Heart right ventricle (tissue), 16 donors: ENCODE data around the gene RFX3. TPM values are rescaled to one million over a fixed set of nuclear protein-coding genes. Genes with fewer than 3 reads are reported as not detected.

Experiments
- ATAC-seq, 8 donors: fragments of 200-7000 bp; cut with Tn5 transposase; one replicate each; pipeline ENCODE4 v1.9.1; 2020; ENCODE audit warnings: mild to moderate bottlenecking in 8 of 8, moderate library complexity in 8 of 8, moderate number of reproducible peaks in 1 of 8
- DNase-seq, 2 donors: peaks; one replicate each; pipeline ENCODE4 v3.0.0-alpha.2; 2020
- H3K27ac ChIP-seq, 10 donors: fragments of 200-600 bp; sonication (generic) in 2 of 10; one replicate each; pipeline versions ENCODE4 v1.5.0 to v1.8.0; 2020 to 2022; ENCODE audit warnings: mild to moderate bottlenecking in 3 of 10
- H3K27me3 ChIP-seq, 7 donors: fragments of 200-600 bp; one replicate each; pipeline ENCODE4 v1.8.0; 2021 to 2022; ENCODE audit warnings: mild to moderate bottlenecking in 2 of 7
- H3K36me3 ChIP-seq, 9 donors: fragments of 200-600 bp; sonication (generic) in 1 of 9; one replicate each; pipeline versions ENCODE4 v1.5.0 to v1.8.0; 2020 to 2022; ENCODE audit warnings: mild to moderate bottlenecking in 2 of 9
- H3K4me1 ChIP-seq, 9 donors: fragments of 200-600 bp; sonication (generic) in 1 of 9; one replicate each; pipeline versions ENCODE4 v1.5.0 to v1.8.0; 2020 to 2022; ENCODE audit warnings: mild to moderate bottlenecking in 4 of 9
- H3K4me3 ChIP-seq, 10 donors: fragments of 200-600 bp; sonication (generic) in 2 of 10; one replicate each; pipeline versions ENCODE4 v1.5.0 to v1.8.0; 2020 to 2022; ENCODE audit warnings: mild to moderate bottlenecking in 7 of 10, moderate library complexity in 2 of 10
- H3K9me3 ChIP-seq, 11 donors: fragments of 200-600 bp in 10 of 11; sonication (generic) in 2 of 11; one replicate each; pipeline versions ENCODE4 v1.5.0 to v1.8.0; 2013 to 2022; ENCODE audit warnings: mild to moderate bottlenecking in 2 of 11, control low read depth in 1 of 11, moderate library complexity in 1 of 11
- WGBS, 2 donors: extraction: QIAGEN DNeasy Blood & Tissue Kit; methylation state at CpG; one replicate each; pipeline ENCODE4 v1.1.7; 2013; ENCODE audit warnings: inconsistent platforms in 1 of 2; 5-methylcytosine and 5-hydroxymethylcytosine counted together
- intact Hi-C, 10 donors: fragments of 100-400 bp; cut with DNase I; formaldehyde crosslinking; loops; one replicate each; pipeline versions ENCODE4 v1.11.1 to v1.14.2; 2022
- polyA plus RNA-seq, 2 donors: library from polyadenylated mRNA; stranded (reverse); fragments of 200-250 nt; gene quantifications; one replicate each; pipeline ENCODE4 v1.2.3, GENCODE V29; 2013
- total RNA-seq, 10 donors: library from RNA; stranded (reverse); fragmentation: NEBNext Ultra II Directional in 3 of 10; extraction: Animal tissue kit (Norgen Biotek cat#: 25700) in 3 of 10; gene quantifications; one replicate each; pipeline versions ENCODE4 v1.2.1 to v1.2.4, GENCODE V29; 2021 to 2023
- TF ChIP-seq, protein P1 (sequence below), 9 donors: fragments of 200-600 bp; sonication (generic) in 2 of 9; IDR thresholded peaks; one replicate each; pipeline versions ENCODE4 v1.5.0 to v1.8.0; 2021 to 2022; ENCODE audit warnings: antibody characterized with exemption in 9 of 9, mild to moderate bottlenecking in 5 of 9, moderate library complexity in 1 of 9
- donor health status: Arrhythmogenic right ventricular cardiomyopathy.
- donor health status: ischemic (EF 13 %, LVEDD 7.1; RV severe dilation, severe dysfunction).
- donor health status: healthy with polysubstance abuse.
- donor health status: DM: no; HTN: yes; CAD: no.
- donor health status: DM: no; HTN: no; CAD: no.
- donor health status: ischemic (EF 25% LVEDD 6.9; RV normal size, moderate dysfunction).
- donor health status: ischemic (EF 25% LVEDD 5.7; RV mildly dilated, moderate dysfunction).
- donor health status: healthy.
- donor health status: DM: yes; HTN: yes; CAD: no.
- donor health status: Ischemic cardiomyopathy.
- donor health status: ischemic (EF 35%, LVEDD 5.7; RV mildly dilated, moderate dysfunction).
- donor health status: nonischemic (EF 11% LVEDD 7.7; RV severe dilation, severe dysfunction).
- donor health status: DM: yes; HTN: yes; CAD: no.
- donor health status: PGD.
- donor health status: ischemic (EF 29% LVEDD 5.4; RV normal size, mild dysfunction).
- donor health status: nonischemic (EF 23%, LVEDD 6.1; RV moderate dilation, normal function).

RFX3 gene
- total and polyA plus RNA-seq, 12 donors, result 0.43 to 5.9 (median 3.5) TPM

GRCh38 chr9:3361116-3361515, 164.7 kb downstream of the RFX3 start:
- DNase-seq (no peak), ATAC-seq (no peak)
- TF ChIP-seq, protein P1, sequence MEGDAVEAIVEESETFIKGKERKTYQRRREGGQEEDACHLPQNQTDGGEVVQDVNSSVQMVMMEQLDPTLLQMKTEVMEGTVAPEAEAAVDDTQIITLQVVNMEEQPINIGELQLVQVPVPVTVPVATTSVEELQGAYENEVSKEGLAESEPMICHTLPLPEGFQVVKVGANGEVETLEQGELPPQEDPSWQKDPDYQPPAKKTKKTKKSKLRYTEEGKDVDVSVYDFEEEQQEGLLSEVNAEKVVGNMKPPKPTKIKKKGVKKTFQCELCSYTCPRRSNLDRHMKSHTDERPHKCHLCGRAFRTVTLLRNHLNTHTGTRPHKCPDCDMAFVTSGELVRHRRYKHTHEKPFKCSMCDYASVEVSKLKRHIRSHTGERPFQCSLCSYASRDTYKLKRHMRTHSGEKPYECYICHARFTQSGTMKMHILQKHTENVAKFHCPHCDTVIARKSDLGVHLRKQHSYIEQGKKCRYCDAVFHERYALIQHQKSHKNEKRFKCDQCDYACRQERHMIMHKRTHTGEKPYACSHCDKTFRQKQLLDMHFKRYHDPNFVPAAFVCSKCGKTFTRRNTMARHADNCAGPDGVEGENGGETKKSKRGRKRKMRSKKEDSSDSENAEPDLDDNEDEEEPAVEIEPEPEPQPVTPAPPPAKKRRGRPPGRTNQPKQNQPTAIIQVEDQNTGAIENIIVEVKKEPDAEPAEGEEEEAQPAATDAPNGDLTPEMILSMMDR (IDR thresholded peaks at IDR 0.05), result no peak
- Histone ChIP-seq H3K27ac (no peak overlapping the region), H3K36me3 (no peaks in the 10 kb centered on the region), H3K9me3 (peaks cover 0 to 5% (median 0%) of the 10 kb centered on the region in 11 donors), H3K4me1 (peaks cover 0 to 25% (median 0%) of the 10 kb centered on the region in 9 donors), H3K4me3 (no peak overlapping the region), H3K27me3 (no peaks in the 10 kb centered on the region)
- intact Hi-C loops, result no loop called here
- 90% methylated on average over 4 of the region's 4 CpGs for WGBS, 2 donors

DNA sequence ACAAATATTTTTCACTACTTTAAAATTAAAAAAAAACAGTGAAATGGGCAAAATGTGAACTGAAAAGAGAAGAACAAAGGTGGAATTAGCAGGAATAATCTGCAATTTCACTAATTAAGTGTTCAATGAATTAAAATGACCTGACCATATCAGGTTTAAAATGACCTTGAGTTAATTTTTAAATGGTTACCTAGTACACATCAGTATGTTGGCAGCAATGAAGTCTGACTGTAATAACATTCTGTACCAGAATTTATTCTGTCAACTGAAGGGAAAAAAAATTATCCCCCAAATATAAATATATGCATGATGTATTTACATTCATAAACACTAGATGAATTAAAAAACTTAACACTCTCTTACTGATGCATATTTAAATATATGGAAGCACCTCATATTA, 165.6 kb downstream of the RFX3 start:
- no peak for ATAC-seq

DNA sequence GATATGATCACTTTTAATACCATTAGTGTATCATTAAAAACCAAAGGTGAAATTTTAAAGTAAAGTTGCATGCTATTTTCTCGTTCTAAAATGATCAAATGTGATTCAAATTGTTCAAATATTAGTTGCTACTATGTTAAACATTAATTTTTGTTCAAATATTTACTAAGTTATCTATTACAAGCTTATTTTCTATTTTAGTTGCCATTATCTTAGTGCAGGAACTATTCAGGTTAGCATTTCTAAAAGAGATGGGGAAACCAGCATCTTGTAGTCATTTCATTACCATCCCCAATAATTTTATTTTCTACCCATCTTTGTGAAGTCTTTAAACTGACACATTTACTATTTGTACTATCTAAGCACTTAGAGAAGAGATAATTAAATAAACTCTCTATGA, 166.0 kb downstream of the RFX3 start:
- H3K27ac ChIP-seq, result no peak overlapping the region
- no peaks in the 10 kb centered on the region for H3K36me3 ChIP-seq
- no peak overlapping the region for H3K4me3 ChIP-seq
- no peak for ATAC-seq
- no peak for DNase-seq
- TF ChIP-seq, protein P1 (IDR thresholded peaks at IDR 0.05), result no peak
- intact Hi-C loops, result loop anchor here in 1 of 10 donors (10.0 kb wide), 1 partner anchor 65 kb away; no protein-coding TSS in a partner anchor
- H3K9me3 ChIP-seq, result peaks cover 0 to 5% (median 0%) of the 10 kb centered on the region in 11 donors
- H3K4me1 ChIP-seq, result peaks cover 0 to 25% (median 0%) of the 10 kb centered on the region in 9 donors
- WGBS, 2 donors, result 100% methylated on average over 1 of the region's 1 CpG
- no peaks in the 10 kb centered on the region for H3K27me3 ChIP-seq

More for the DNA sequence above, 165.6 kb downstream of the RFX3 start:
- Histone ChIP-seq H3K4me1 (peaks cover 0 to 25% (median 0%) of the 10 kb centered on the region in 9 donors), H3K36me3 (no peaks in the 10 kb centered on the region), H3K27ac (no peak overlapping the region), H3K9me3 (peaks cover 0 to 5% (median 0%) of the 10 kb centered on the region in 11 donors), H3K27me3 (no peaks in the 10 kb centered on the region), H3K4me3 (no peak overlapping the region)
- DNase-seq, result no peak
- intact Hi-C loops, result no loop called here
- TF ChIP-seq, protein P1 (IDR thresholded peaks at IDR 0.05), result no peak

DNA sequence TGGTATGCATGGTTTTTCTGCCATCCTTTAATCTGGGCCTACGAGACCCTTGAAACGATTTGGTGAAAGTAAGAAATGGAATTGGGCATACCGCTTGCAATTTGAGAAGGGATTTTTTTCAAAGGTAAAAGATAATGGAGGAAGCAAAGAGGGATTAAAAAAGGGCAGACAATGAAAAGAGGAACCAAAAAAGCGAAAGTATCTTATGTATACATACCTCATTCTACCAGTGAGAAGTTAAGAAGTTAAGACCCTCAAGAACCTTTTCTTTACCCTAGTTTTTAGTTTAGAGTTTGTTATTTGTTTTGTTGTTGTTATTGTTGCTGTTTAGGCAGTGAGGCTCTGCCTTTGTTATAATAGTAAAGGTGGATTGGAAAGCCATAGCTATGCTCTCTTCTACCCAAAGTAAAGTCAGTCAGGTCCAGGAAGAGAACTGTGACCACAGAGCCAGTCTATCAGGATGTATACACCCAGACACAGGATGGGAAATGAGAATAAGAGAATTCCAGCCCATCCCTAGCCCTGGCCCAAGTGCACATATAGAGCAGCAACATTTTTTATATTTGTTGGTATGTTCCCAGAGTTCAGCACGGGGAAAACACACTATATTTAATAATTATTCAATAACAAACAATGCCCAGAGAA, 166.6 kb downstream of the RFX3 start:
- peaks cover 0 to 9% (median under 1%) of the 10 kb centered on the region in 11 donors for H3K9me3 ChIP-seq
- intact Hi-C loops, result loop anchor here in 1 of 10 donors (10.0 kb wide), 1 partner anchor 64 kb away; no protein-coding TSS in a partner anchor
- H3K27me3 ChIP-seq, result no peaks in the 10 kb centered on the region
- no peak overlapping the region for H3K27ac ChIP-seq
- H3K4me1 ChIP-seq, result peaks cover 0 to 25% (median 0%) of the 10 kb centered on the region in 9 donors
- WGBS, 2 donors, result 98% methylated on average over 5 of the region's 5 CpGs
- TF ChIP-seq, protein P1 (IDR thresholded peaks at IDR 0.05), result no peak
- ATAC-seq (no peak), DNase-seq (no peak)
- H3K36me3 ChIP-seq, result no peaks in the 10 kb centered on the region
- no peak overlapping the region for H3K4me3 ChIP-seq
